GM21526 (cell line): ENCODE measurements around the gene BHLHE41.

ENCODE experiments used
- ATAC-seq: cut with Tn5 transposase; IDR thresholded peaks from one replicate; pipeline ENCODE4 v1.9.1; 2021; ENCODE audit warnings: moderate library complexity; ENCODE audit not compliant: unreplicated experiment, low FRiP score

The BHLHE41 gene

DNA sequence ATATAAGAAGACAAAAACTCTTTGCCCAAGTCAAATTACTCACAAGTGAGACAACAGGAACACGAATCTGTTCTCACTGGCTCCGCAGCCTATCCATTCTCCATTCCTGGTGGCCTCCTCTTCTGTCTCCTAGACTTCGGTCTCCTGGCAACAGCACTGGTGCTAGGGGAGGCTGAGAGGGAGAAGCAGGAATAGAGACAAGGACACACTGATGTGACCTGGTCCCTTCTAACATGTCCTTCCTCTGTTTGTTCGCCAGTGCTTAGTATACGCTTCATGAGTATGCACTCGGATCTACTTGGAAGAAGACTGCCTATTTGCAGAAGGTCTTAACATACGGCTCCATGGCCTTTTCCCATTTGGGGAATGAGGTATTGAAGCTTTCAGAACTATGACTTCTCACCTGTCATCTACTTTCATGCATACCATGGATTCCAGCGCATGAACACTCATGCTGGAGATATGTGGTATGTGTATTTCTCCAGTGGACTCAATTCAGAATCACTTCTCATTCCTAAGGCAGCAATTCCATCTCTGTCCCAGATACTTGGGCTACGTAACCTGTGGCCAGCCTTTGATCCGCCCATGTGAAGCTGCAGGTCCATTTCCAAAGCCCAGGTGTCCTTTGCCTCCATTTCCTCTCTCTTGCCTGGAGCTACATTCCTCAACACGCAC lies 33.9 kb downstream of the BHLHE41 start:
- ATAC-seq: no peak

DNA sequence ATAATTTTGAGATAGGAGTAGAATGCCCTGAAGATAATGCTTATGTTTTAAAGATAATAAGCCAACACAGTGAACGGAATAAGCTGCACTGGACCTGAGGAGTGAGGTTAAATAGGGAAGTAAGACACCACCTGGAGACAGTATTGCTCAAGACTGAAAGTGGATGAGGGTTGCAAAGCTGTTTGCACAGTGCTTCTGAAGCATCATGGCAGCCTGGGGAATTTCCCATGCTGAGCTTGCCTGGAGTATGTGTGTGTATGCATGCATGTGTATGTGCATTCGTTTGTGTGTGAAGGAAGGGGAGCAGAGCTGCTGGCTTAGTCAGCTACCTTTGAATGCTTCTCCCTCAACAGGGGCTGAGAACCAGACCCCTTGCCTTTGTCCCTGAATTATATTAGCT lies 35.8 kb downstream of the BHLHE41 start:
- peak; percentile 91 for ATAC-seq

DNA sequence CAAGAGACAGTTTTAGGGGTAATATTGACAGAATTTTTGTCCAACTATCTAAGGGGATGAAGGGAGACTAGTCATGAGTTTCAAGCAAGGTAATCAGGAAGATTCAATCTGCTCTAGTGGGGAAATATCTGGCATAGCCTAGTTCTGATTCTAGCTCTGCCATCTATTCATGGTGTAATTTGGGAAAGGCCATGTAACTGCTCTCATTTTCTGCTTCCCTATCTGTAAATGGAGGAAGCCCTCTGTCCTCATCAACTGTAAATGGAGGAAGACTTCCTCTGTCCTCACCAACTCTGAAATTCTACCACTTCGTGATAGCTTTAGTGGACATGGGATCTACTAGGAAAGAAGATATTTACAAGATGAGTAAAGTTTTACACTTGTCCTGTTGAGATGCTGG lies 37.9 kb downstream of the BHLHE41 start:
- ATAC-seq: no peak

DNA sequence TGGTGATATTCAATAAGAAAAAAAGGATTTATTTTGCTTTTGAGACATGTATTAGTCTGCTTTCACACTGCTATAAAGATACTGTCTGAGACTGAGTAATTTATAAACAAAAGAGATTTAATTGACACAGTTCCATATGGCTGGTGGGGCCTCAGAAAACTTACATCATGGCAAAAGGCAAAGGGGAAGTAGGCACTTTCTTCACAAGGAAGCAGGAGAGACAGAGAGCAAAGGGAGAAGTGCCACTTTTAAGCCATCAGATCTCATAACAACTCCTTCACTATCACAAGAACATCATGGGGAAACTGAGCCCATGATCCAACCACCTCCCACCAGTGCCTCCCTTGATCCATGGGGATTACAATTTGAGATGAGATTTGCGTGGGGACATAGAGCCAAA lies 43.9 kb downstream of the BHLHE41 start:
- no peak for ATAC-seq

DNA sequence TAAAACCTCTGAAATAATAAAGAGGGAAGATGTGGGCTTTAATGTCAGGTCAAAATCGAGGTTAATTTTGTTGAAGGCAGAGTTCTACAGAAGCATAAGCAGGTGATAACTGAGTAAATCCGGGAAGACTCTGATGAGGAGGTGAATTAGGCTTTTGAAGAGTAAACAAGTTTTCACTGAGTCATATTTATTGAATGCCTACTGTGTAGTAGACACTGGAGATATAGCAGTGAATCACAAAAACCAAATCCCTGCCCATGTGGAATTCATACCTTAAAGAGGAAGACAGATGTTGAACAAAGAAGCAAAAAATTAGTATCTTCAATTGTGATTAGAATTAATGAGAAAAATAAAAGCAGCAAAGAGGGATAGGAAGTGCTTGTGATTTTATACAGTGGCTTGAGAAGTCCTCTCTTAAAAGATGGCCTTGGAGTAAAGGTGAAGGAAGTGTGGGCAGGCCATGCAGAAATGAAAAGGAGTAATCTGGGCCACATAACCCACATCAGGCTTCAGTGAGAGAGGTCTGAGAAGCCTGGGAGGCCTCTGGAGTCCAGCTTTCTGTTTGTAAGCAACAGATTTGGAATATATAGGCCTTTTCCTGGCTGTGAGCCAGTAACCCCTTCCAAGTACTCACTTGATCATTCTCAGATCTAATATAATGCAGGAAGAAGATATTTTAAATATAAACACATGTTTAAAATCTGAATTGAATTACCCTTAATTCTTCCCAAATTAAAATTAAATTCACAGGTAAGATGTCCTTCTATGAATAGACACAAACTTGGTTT lies 46.7 kb downstream of the BHLHE41 start:
- no peak for ATAC-seq
